ENCODE data around the gene POGZ. TPM values are rescaled to one million over a fixed set of nuclear protein-coding genes. Genes with fewer than 3 reads are reported as not detected.

POGZ gene
- total and polyA plus RNA-seq, 2 of the 4 experiments (the other 2 are of a cell fraction): 20.8 to 33.5 TPM

DNA sequence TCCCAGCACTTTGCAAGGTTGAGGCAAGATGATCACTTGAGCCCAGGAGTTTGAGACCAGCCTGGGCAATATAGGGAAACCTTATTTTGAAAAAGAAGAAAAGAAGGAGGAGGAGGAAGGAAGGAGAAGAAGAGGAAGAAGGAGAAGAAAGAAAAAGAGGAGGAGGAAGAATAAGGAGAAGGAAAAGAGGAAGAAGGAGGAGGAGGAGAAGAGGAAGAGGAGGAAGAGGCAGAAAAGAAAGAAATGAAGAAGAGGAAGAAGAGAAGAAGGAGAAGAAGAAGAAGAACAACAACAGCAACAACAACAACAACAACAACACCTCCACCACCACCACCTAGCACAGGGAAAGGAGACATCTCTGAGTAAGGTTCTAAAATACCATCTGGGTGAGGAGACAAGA is 97.4 kb downstream of the POGZ start:
- Histone ChIP-seq H3K4me3 (ENCODE audit: insufficient read depth, low read depth, low read length) (no peak overlapping the region), H4K91ac (ENCODE audit: insufficient read depth, low read depth, low read length) (no peak overlapping the region), H3K79me1 (ENCODE audit: low read depth in 1 of 2, low read length in 2 of 2) (no peaks in the 10 kb centered on the region), H3K9ac (ENCODE audit: low read depth, low read length) (no peak overlapping the region), H3K23ac (ENCODE audit: low read depth, low read length) (no peak overlapping the region), H3K9me3 (ENCODE audit: control insufficient read depth, insufficient read depth, low read length) (peaks cover 9% of the 10 kb centered on the region), H3K4me2 (ENCODE audit: low read depth, low read length) (no peak overlapping the region), H4K20me1 (ENCODE audit: insufficient read depth, low read length) (no peaks in the 10 kb centered on the region), H3K27me3 (ENCODE audit: control insufficient read depth, insufficient read depth, low read length) (no peaks in the 10 kb centered on the region), H2AK5ac (ENCODE audit: low read depth, low read length) (no peak overlapping the region), H3K4me1 (ENCODE audit: control insufficient read depth, insufficient read depth, low read length) (no peaks in the 10 kb centered on the region), H3K9me1 (ENCODE audit: insufficient read depth, low read length) (peaks cover 5% of the 10 kb centered on the region; the same call in 1 of the 2 replicates), H3K4ac (ENCODE audit: low read depth, low read length) (no peak overlapping the region), H2BK120ac (ENCODE audit: low read depth, low read length) (no peak overlapping the region), H3K36me3 (ENCODE audit: control insufficient read depth, insufficient read depth, low read length) (peaks cover 36% of the 10 kb centered on the region), H2AFZ (replicated peaks; ENCODE audit: low read length, poor library complexity) (no peak overlapping the region), H4K8ac (ENCODE audit: low read depth in 2 of 2, low read length in 2 of 2) (no peak overlapping the region), H3K56ac (ENCODE audit: extremely low read depth, insufficient read depth, low read length) (no peak overlapping the region), H2BK20ac (ENCODE audit: low read depth, low read length) (no peak overlapping the region), H2AK9ac (replicated peaks; ENCODE audit: low read depth, low read length, poor library complexity) (no peak overlapping the region), H2BK5ac (ENCODE audit: low read depth, low read length, poor library complexity, severe bottlenecking) (no peak overlapping the region), H2BK15ac (ENCODE audit: low read depth, low read length) (no peak overlapping the region), H4K5ac (ENCODE audit: low read depth, low read length) (no peak overlapping the region), H3K18ac (ENCODE audit: low read depth, low read length) (no peak overlapping the region), H3K27ac (ENCODE audit: insufficient read depth, low read length) (no peak overlapping the region), H3K14ac (replicated peaks; ENCODE audit: low read depth, low read length) (no peak overlapping the region)
- dilution Hi-C loops (cut with HindIII; ENCODE audit: low sequenced_read_pairs, unreplicated experiment): no loop called here
- ChIA-PET CTCF (no interaction called here), POLR2A (ENCODE audit: unreplicated experiment) (no interaction called here)
- DNase-seq: no peak
- BruUV-seq (replicated peaks): no TSS peak
- in situ Hi-C loops (cut with MboI; ENCODE audit: low sequenced_read_pairs): no loop called here
- intact Hi-C loops (cut with micrococcal nuclease): no loop called here
- ATAC-seq (ENCODE audit: low read depth): no peak
- TF ChIP-seq, protein P1, sequence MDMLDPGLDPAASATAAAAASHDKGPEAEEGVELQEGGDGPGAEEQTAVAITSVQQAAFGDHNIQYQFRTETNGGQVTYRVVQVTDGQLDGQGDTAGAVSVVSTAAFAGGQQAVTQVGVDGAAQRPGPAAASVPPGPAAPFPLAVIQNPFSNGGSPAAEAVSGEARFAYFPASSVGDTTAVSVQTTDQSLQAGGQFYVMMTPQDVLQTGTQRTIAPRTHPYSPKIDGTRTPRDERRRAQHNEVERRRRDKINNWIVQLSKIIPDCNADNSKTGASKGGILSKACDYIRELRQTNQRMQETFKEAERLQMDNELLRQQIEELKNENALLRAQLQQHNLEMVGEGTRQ (IDR thresholded peaks at IDR 0.05; ENCODE audit: low read depth, low read length): no peak
- TF ChIP-seq CEBPB (IDR thresholded peaks at IDR 0.05; ENCODE audit: low read depth, low read length): no peak
- TF ChIP-seq MAZ (IDR thresholded peaks at IDR 0.05; ENCODE audit: borderline replicate concordance, low read depth, low read length): no peak
- TF ChIP-seq RCOR1 (IDR thresholded peaks at IDR 0.05; ENCODE audit: insufficient replicate concordance, low read length): no peak
- TF ChIP-seq FOS (IDR thresholded peaks at IDR 0.05; ENCODE audit: low read depth, low read length): no peak
- no peak for TF ChIP-seq RFX5 (IDR thresholded peaks at IDR 0.05; ENCODE audit: low read depth, low read length)
- TF ChIP-seq NFE2L2 (IDR thresholded peaks at IDR 0.05; ENCODE audit: low read depth, low read length): no peak
- TF ChIP-seq RAD21 (IDR thresholded peaks at IDR 0.05; ENCODE audit: low read length): no peak
- TF ChIP-seq MXI1 (IDR thresholded peaks at IDR 0.05; ENCODE audit: borderline replicate concordance, low read depth, low read length): no peak

Data from IMR-90 (cell line).